Measurements from ENCODE around the gene PWWP2A.
"Not testable (repeated sequence)": the region's sequence is repeated elsewhere in the genome, so short reads cannot be mapped to it uniquely, and the experiment has no call there.

Gene PWWP2A

GRCh38 chr5:160071516-160071915, 47.7 kb downstream of the PWWP2A start:
- DNase-seq: no peak

- DNase-seq: not testable (repeated sequence)
These were observed 50.1 kb downstream of the PWWP2A start for GRCh38 chr5:160069120-160069519.

GRCh38 chr5:160064995-160065614, 54.1 kb downstream of the PWWP2A start:
- DNase-seq: no peak

GRCh38 chr5:160064417-160064810, 54.8 kb downstream of the PWWP2A start:
- no peak for DNase-seq

- no peak for DNase-seq
These were observed 57.5 kb downstream of the PWWP2A start for GRCh38 chr5:160061770-160062169.

- DNase-seq: no peak
These were observed 59.2 kb downstream of the PWWP2A start for GRCh38 chr5:160060001-160060400.

GRCh38 chr5:160057256-160057655, 62.0 kb downstream of the PWWP2A start:
- DNase-seq: no peak

GRCh38 chr5:160054831-160055230, 64.4 kb downstream of the PWWP2A start:
- no peak for DNase-seq

GRCh38 chr5:160054047-160054446, 65.2 kb downstream of the PWWP2A start:
- DNase-seq: no peak

GRCh38 chr5:160049099-160049498, 70.2 kb downstream of the PWWP2A start:
- DNase-seq: no peak

- no peak for DNase-seq
These were observed 71.1 kb downstream of the PWWP2A start for GRCh38 chr5:160048131-160048530.

- DNase-seq: no peak
These were observed 71.8 kb downstream of the PWWP2A start for GRCh38 chr5:160047423-160047822.

- no peak for DNase-seq
These were observed 74.3 kb downstream of the PWWP2A start for GRCh38 chr5:160044967-160045366.

GRCh38 chr5:160044391-160044804, 74.9 kb downstream of the PWWP2A start:
- DNase-seq: no peak

- DNase-seq: no peak
These were observed 76.6 kb downstream of the PWWP2A start for GRCh38 chr5:160042671-160043070.
